Activated naive CD8-positive, alpha-beta T cell treated with anti-CD3 and anti-CD28 coated beads, Interleukin-2, amount 50 U/mL, for 16 hours (primary cell): ENCODE measurements around the gene DHRS7.

Source experiments
- DNase-seq: peaks from one replicate; pipeline ENCODE4 v3.0.0-alpha.2; 2020; ENCODE audit warnings: low read depth, low spot score

Gene DHRS7, protein sequence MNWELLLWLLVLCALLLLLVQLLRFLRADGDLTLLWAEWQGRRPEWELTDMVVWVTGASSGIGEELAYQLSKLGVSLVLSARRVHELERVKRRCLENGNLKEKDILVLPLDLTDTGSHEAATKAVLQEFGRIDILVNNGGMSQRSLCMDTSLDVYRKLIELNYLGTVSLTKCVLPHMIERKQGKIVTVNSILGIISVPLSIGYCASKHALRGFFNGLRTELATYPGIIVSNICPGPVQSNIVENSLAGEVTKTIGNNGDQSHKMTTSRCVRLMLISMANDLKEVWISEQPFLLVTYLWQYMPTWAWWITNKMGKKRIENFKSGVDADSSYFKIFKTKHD

GRCh38 chr14:60164712-60165546 lies at the start of gene DHRS7:
Gene DHRS7 (minus strand): TSS chr14:60165398. CDS start chr14:60165309, 89 bp downstream.
- DNase-seq, result peak; percentile 15

DNA sequence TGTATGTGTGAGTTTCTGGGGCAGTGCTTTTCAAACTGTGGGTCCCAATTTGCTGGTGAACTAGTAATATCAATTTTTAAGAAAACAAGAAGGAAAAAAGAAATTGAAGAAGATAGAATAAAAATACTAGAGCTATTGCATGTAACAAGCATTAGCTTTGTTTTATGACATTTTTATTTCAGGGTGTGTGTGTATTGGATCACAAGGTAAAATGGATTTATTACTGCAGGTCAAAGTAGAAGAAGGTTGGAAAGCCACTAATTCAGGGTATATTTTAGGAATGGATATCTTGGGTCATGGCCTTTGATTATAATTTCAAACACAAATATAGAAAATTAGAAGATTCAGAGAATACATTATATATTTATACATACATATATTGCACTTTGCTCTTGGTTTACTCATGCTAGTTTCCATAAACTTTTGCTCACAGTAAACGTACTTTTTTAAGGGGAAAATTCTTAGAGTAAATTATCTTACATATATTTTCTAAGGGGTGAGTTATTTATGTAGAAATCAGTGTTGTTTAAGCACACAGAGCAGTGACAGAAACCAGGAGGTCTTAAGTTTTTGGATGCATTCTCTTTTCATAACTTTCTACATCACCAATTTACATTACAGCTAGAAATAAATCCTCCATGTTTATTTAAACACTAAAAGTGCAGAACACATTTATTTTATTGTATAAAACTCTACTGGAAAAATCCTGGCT lies 49.4 kb upstream of the DHRS7 start:
- DNase-seq, result no peak

- no peak for DNase-seq
Measured at GRCh38 chr14:60214003-60214402, 48.8 kb upstream of the DHRS7 start.

DNA sequence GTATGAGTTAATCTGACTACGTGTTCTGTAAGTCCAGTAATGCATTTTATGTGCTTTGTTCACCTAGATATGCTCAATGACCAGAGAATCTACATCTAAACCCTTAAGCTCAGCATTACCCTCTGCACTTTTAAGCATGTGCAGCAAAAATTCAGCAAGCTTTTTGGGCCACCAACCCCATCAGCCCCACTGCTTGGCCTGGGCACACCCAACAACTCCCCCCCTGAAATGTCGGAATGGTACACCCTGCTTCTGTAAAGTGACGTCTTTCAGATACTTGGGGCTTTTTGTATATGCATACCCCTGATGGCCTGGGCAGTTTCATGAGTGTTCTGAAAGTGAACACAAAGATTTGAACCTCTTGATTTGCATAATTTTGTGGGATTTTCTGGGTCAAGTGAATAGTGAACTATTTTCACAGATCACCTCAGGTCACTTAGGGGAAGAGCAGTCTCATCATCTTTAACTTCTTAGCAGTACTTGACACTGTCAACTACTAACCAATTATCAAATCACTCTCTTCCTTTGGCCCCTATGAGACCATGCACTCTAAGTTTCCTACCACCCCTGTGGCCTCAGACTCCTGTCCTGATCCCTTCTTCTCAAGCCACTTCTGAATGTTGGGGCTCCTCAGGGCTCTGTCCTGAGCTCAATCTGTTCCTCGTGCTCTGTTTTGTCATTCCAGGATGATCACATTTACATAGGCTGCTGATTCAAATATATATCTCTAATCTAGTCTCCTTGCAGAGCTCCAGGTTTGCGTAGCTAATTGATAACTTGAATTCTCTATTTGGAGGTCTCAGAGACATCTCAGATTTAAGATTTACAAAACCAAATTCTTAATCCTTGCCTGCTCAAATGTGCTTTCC lies 47.5 kb upstream of the DHRS7 start:
- DNase-seq, result no peak

DNA sequence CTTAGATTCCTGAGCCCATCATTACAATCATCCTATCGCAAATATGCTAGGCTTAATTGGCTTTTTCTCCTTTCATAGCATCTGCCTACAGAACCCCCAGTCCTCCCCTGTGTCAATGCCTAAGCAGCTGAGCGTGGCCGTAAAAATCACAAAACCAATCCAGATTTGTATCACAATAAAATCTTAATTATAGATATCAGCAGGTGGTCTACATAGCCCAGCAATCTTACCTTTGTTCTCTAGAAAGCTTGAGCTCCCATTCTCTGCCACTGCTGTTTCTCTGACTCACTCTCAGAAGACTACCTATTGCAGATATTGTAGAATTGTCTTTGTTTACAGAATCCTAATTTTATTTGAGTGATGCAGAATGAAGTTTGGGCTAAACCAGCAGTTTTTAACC lies 46.0 kb upstream of the DHRS7 start:
- no peak for DNase-seq

GRCh38 chr14:60210703-60211102 lies 45.5 kb upstream of the DHRS7 start:
- no peak for DNase-seq

DNA sequence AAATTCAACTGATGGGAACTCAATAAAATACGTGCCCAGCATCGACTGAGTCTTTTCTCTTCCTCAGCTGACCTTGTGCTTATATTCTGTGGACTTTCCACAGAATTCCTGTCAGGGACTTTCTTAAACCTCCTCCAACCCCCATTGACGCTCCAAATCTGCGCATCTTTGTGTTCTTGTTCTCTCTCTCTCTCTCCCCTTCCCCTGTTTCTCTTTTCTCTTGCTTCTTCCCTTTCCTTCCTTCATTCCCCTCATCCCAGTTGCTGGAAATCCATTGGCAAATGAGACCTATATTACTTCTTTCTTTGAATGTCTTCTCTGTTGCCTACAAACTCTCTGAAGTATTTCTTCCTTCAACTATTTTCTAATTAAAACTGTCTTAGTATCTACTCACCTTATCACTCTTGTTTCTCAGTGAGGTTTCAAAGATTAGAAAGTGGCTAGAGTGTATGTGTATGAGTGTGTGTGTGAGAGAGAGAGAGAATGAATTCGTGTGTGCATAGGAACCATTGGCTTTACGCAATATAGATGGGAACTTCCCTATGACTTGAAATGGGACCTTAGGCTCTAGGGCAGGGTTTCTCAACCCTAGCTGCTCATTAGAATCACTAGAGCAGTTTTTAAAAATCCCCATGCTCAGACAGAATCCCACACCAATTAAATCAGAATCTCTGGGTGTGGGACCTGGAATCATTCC lies 41.8 kb upstream of the DHRS7 start:
- DNase-seq, result no peak

DNA sequence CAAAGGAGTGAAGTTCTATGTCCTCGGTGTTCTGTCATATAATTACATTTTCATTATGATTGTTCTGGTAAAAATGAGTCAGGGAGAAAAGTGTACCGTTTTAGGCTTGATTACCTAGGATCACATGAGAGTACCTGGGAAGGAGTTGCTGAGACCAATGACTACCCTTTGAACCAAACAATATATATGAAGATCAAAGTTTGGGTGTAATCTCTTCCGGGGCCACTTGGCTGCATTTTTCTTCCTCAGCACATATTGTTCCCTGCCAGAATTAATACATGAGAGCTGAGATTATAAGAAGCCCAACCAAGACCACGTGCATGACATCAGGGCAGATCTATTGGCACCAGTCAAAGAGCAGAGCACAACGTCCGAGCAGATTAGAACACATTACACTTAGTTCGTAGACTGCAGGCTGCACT lies 41.1 kb upstream of the DHRS7 start:
- DNase-seq, result no peak

DNA sequence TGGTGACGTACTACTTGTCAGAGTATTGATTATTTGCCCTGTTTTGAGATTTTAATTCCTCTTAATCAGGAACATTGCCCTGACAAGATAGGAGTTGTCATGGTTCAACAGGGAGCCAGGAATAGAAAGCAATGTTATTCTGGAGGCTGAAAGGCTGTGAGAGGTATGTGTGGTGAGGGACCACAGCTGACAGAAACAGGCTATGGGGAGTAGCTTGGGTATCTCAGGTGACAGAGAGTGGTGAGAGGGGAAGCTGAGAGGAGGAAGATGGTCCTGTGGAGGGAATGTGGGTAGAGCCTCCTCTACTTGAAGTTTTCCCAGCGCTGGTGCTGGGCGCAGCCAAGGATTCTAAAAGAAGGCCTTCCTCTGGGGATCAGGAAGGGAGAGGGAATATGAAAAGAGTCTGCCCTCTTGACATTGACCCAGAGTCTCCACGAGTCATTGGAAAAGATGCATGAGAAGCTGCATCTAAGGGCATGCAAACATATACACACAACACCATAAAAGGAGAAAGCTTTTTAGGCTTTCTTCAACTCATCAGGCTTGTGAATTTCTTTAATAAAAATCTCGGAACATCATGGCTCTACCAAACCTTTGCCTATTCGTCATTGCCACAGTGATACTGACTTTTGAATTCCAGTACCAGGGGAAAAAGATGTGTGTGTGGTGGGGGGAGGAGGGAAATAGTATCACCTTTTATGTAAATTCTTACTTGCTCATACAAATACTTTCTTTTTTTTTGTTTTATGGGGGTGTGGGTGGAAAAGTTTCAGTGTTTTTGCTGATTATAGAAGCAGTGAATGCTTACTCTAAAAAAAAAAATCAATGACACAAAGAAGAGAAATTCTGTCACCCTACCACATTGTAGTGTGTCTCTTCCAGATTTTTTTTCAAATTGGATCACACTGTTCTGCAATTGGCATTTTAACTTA lies 39.9 kb upstream of the DHRS7 start:
- DNase-seq, result no peak

DNA sequence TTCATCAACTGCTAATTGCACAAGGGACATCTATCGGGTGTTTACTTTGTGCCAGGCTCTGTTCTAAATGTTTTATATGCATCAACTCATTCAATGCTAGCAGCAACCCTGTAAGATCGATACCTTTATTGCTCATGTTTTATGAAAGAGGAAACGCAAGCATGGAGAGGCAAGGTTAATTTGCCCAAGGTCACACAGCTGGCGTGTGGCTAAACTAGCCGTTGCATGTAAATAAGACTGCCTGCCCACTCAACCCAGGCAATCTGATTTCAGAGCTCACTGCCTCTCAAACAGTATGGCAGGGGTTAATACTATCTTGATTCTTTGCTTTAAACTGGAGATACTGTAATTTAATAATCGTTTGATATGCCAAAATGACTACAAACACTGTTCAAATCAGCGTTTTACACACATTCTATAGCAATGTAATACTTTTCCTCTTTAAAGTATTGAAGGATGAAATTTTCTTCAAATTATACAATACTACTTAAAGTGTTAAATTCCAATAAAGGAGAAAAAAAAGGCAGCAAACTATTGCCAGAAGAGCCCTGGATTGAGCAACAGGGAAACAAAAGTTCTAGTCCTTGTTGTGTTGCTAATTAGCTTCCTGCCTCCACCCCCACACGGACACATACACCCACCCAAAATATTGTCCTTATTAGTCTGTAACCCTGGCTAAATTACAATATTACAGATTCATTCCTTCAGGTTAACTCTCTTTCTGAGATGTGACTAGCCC lies 39.1 kb upstream of the DHRS7 start:
- no peak for DNase-seq

GRCh38 chr14:60199321-60199720 lies 34.1 kb upstream of the DHRS7 start:
- DNase-seq, result no peak

DNA sequence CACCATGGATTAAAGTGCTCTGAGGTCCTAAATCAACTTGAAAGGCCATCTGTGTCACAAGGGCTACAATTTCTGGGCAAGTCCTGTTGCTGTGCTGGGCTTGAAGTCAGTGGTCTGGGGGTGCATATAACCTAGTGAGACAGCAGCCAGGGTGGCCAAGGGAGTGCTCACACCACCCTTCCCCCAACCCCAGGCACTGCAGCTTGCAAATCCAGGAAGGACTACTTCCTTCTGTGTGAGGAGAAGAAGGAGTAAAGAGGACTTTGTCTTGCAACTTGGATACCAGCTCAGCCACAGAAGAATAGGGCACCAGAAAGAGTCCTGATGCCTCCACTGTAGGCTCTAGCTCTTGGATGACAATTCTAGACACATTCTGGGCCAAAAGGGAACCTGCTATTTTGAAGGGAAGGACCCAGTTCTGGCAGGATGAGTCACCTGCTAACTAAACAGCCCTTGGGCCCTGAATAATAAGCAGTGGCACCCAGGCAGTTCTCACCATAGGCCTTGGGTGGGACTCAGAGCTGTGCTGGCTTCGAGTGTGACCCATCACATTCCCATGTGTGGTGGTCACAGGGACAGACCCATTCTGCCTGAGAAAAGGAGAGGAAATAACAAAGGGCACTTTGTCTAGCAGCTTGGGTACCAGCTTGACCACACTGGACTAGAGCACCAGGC lies 32.6 kb upstream of the DHRS7 start:
- DNase-seq, result no peak

- DNase-seq, result no peak
Measured at GRCh38 chr14:60196291-60196690, 31.1 kb upstream of the DHRS7 start.

- DNase-seq, result no peak
Measured at GRCh38 chr14:60195179-60195810, 30.1 kb upstream of the DHRS7 start.

GRCh38 chr14:60189923-60190840 lies 25.0 kb upstream of the DHRS7 start:
- DNase-seq, result no peak

DNA sequence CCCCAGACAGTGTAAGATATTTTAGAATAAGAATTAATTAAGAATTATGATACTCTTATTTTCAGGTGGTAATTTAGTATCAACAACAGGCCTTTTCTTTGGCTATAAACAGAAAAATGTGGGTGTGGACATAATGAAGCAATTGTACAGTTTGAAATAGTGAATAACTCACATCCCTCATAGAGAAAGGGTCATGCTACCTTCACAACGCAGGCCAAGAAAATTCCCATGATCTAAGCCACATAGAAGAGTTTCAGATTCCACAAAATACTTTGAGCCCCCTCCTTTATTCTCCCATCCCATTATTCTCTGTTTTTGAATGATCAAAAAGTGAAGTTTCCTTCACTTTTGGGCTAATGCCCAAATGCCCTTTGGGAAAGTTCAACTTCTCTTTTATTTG lies 23.5 kb upstream of the DHRS7 start:
- no peak for DNase-seq

- no peak for DNase-seq
Measured at GRCh38 chr14:60188115-60188514, 22.9 kb upstream of the DHRS7 start.
